Heart right ventricle (tissue), 16 donors: ENCODE measurements around the gene GOLGA2. TPM values are rescaled to one million over a fixed set of nuclear protein-coding genes. Genes with fewer than 3 reads are reported as not detected.

Experiments used
- ATAC-seq, 8 donors: fragments of 200-7000 bp; cut with Tn5 transposase; one replicate each; pipeline ENCODE4 v1.9.1; 2020; ENCODE audit warnings: mild to moderate bottlenecking in 8 of 8, moderate library complexity in 8 of 8, moderate number of reproducible peaks in 1 of 8
- DNase-seq, 2 donors: peaks; one replicate each; pipeline ENCODE4 v3.0.0-alpha.2; 2020
- H3K27ac ChIP-seq, 10 donors: fragments of 200-600 bp; sonication (generic) in 2 of 10; one replicate each; pipeline versions ENCODE4 v1.5.0 to v1.8.0; 2020 to 2022; ENCODE audit warnings: mild to moderate bottlenecking in 3 of 10
- H3K27me3 ChIP-seq, 7 donors: fragments of 200-600 bp; one replicate each; pipeline ENCODE4 v1.8.0; 2021 to 2022; ENCODE audit warnings: mild to moderate bottlenecking in 2 of 7
- H3K36me3 ChIP-seq, 9 donors: fragments of 200-600 bp; sonication (generic) in 1 of 9; one replicate each; pipeline versions ENCODE4 v1.5.0 to v1.8.0; 2020 to 2022; ENCODE audit warnings: mild to moderate bottlenecking in 2 of 9
- H3K4me1 ChIP-seq, 9 donors: fragments of 200-600 bp; sonication (generic) in 1 of 9; one replicate each; pipeline versions ENCODE4 v1.5.0 to v1.8.0; 2020 to 2022; ENCODE audit warnings: mild to moderate bottlenecking in 4 of 9
- H3K4me3 ChIP-seq, 10 donors: fragments of 200-600 bp; sonication (generic) in 2 of 10; one replicate each; pipeline versions ENCODE4 v1.5.0 to v1.8.0; 2020 to 2022; ENCODE audit warnings: mild to moderate bottlenecking in 7 of 10, moderate library complexity in 2 of 10
- H3K9me3 ChIP-seq, 11 donors: fragments of 200-600 bp in 10 of 11; sonication (generic) in 2 of 11; one replicate each; pipeline versions ENCODE4 v1.5.0 to v1.8.0; 2013 to 2022; ENCODE audit warnings: mild to moderate bottlenecking in 2 of 11, control low read depth in 1 of 11, moderate library complexity in 1 of 11
- WGBS, 2 donors: extraction: QIAGEN DNeasy Blood & Tissue Kit; methylation state at CpG; one replicate each; pipeline ENCODE4 v1.1.7; 2013; ENCODE audit warnings: inconsistent platforms in 1 of 2; 5-methylcytosine and 5-hydroxymethylcytosine counted together
- intact Hi-C, 10 donors: fragments of 100-400 bp; cut with DNase I; formaldehyde crosslinking; loops; one replicate each; pipeline versions ENCODE4 v1.11.1 to v1.14.2; 2022
- polyA plus RNA-seq, 2 donors: library from polyadenylated mRNA; stranded (reverse); fragments of 200-250 nt; gene quantifications; one replicate each; pipeline ENCODE4 v1.2.3, GENCODE V29; 2013
- total RNA-seq, 10 donors: library from RNA; stranded (reverse); fragmentation: NEBNext Ultra II Directional in 3 of 10; extraction: Animal tissue kit (Norgen Biotek cat#: 25700) in 3 of 10; gene quantifications; one replicate each; pipeline versions ENCODE4 v1.2.1 to v1.2.4, GENCODE V29; 2021 to 2023
- TF ChIP-seq, protein P1 (sequence below), 9 donors: fragments of 200-600 bp; sonication (generic) in 2 of 9; IDR thresholded peaks; one replicate each; pipeline versions ENCODE4 v1.5.0 to v1.8.0; 2021 to 2022; ENCODE audit warnings: antibody characterized with exemption in 9 of 9, mild to moderate bottlenecking in 5 of 9, moderate library complexity in 1 of 9
- donor health status: Arrhythmogenic right ventricular cardiomyopathy.
- donor health status: ischemic (EF 13 %, LVEDD 7.1; RV severe dilation, severe dysfunction).
- donor health status: healthy with polysubstance abuse.
- donor health status: DM: no; HTN: yes; CAD: no.
- donor health status: DM: no; HTN: no; CAD: no.
- donor health status: ischemic (EF 25% LVEDD 6.9; RV normal size, moderate dysfunction).
- donor health status: ischemic (EF 25% LVEDD 5.7; RV mildly dilated, moderate dysfunction).
- donor health status: healthy.
- donor health status: DM: yes; HTN: yes; CAD: no.
- donor health status: Ischemic cardiomyopathy.
- donor health status: ischemic (EF 35%, LVEDD 5.7; RV mildly dilated, moderate dysfunction).
- donor health status: nonischemic (EF 11% LVEDD 7.7; RV severe dilation, severe dysfunction).
- donor health status: DM: yes; HTN: yes; CAD: no.
- donor health status: PGD.
- donor health status: ischemic (EF 29% LVEDD 5.4; RV normal size, mild dysfunction).
- donor health status: nonischemic (EF 23%, LVEDD 6.1; RV moderate dilation, normal function).

GOLGA2 gene
- total and polyA plus RNA-seq, 12 donors = 78.0 to 101 (median 89.1) TPM

DNA sequence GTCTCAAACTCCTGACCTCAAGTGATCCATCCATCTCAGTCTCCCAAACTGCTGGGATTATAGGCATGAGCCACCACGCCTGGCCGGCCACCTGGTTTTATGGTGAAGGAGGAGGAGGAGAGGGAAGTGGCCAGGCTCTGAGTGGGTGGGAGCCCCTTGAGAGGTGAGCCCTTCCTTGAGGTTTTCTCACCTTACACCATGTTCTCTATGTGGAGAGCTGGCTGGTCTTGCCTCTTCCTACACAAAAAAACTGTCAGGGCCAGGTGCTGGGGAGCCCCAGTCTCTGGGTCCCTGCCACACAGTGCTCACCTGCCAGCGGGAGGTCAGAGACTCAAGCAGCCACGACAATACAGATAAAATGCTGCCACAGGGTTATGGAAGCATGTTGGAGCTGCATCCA, 18.3 kb upstream of the GOLGA2 start:
- H3K27ac ChIP-seq = no peak overlapping the region
- no peaks in the 10 kb centered on the region for H3K9me3 ChIP-seq
- no peaks in the 10 kb centered on the region for H3K27me3 ChIP-seq
- DNase-seq (no peak), ATAC-seq (no peak)
- 89% methylated on average over 4 of the region's 4 CpGs for WGBS, 2 donors
- peaks cover 0 to 4% (median 0%) of the 10 kb centered on the region in 9 donors for H3K4me1 ChIP-seq
- intact Hi-C loops = loop anchor here in 1 of 10 donors (10.0 kb wide), 1 partner anchor 231 kb away; no protein-coding TSS in a partner anchor
- no peak overlapping the region for H3K4me3 ChIP-seq
- TF ChIP-seq, protein P1, sequence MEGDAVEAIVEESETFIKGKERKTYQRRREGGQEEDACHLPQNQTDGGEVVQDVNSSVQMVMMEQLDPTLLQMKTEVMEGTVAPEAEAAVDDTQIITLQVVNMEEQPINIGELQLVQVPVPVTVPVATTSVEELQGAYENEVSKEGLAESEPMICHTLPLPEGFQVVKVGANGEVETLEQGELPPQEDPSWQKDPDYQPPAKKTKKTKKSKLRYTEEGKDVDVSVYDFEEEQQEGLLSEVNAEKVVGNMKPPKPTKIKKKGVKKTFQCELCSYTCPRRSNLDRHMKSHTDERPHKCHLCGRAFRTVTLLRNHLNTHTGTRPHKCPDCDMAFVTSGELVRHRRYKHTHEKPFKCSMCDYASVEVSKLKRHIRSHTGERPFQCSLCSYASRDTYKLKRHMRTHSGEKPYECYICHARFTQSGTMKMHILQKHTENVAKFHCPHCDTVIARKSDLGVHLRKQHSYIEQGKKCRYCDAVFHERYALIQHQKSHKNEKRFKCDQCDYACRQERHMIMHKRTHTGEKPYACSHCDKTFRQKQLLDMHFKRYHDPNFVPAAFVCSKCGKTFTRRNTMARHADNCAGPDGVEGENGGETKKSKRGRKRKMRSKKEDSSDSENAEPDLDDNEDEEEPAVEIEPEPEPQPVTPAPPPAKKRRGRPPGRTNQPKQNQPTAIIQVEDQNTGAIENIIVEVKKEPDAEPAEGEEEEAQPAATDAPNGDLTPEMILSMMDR (IDR thresholded peaks at IDR 0.05) = no peak
- peaks cover 0 to 34% (median 0%) of the 10 kb centered on the region in 9 donors for H3K36me3 ChIP-seq

DNA sequence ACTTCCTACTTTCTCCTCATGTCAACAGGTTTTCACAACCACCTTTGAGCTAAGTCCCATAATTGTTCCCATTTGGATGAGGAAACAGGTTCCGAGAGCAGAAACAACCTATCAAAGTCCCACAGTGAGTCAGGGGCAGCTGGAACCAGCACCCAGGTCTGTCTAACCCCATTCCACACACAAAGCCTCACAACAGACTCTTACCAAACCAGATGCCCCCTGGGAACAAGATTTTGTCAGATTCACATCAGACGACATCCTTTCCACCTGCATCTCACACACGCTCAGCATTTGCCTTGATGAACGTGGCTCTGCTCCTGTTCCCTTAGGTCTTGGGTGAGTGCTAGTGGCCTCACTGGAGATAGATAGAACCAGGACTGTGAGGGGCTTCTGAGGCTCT, 17.3 kb upstream of the GOLGA2 start:
- WGBS, 2 donors = 85 to 89% methylated on average over 4 of the region's 4 CpGs
- no peak overlapping the region for H3K27ac ChIP-seq
- no peaks in the 10 kb centered on the region for H3K9me3 ChIP-seq
- DNase-seq = no peak
- intact Hi-C loops = loop anchor here in 1 of 10 donors (10.0 kb wide), 1 partner anchor 232 kb away; no protein-coding TSS in a partner anchor
- ATAC-seq = no peak
- H3K27me3 ChIP-seq = no peaks in the 10 kb centered on the region
- H3K4me3 ChIP-seq = no peak overlapping the region
- H3K4me1 ChIP-seq = peaks cover 0 to 4% (median 0%) of the 10 kb centered on the region in 9 donors
- H3K36me3 ChIP-seq = peaks cover 0 to 44% (median 4%) of the 10 kb centered on the region in 9 donors
- TF ChIP-seq, protein P1 (IDR thresholded peaks at IDR 0.05) = no peak

DNA sequence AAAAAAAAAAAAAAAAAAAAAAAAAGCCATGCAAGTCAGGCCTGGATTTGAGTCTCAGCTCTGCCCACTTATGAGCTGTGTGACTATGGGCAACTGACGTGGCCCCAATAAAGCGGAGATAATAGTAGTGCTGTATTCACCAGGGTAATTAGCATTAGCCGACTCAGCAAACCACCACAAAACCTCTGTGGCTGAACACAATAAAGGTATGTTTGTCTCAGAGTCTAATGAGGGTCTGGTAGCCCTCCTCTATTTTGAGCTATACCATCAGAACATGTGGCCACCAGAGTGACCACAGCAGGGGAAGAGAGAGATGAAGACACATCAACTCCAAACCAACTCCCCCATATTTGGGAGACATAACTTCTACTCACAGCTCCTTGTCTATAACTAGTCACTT, 16.2 kb upstream of the GOLGA2 start:
- intact Hi-C loops = loop anchor here in 1 of 10 donors (10.0 kb wide), 1 partner anchor 233 kb away; no protein-coding TSS in a partner anchor
- WGBS, 2 donors = 93 to 96% methylated on average over 3 of the region's 3 CpGs
- TF ChIP-seq, protein P1 (IDR thresholded peaks at IDR 0.05) = no peak
- H3K27me3 ChIP-seq = no peaks in the 10 kb centered on the region
- H3K4me1 ChIP-seq = peaks cover 0 to 4% (median 0%) of the 10 kb centered on the region in 9 donors
- peaks cover 0 to 55% (median 4%) of the 10 kb centered on the region in 9 donors for H3K36me3 ChIP-seq
- no peaks in the 10 kb centered on the region for H3K9me3 ChIP-seq
- DNase-seq = no peak
- no peak overlapping the region for H3K27ac ChIP-seq
- no peak for ATAC-seq
- H3K4me3 ChIP-seq = no peak overlapping the region

DNA sequence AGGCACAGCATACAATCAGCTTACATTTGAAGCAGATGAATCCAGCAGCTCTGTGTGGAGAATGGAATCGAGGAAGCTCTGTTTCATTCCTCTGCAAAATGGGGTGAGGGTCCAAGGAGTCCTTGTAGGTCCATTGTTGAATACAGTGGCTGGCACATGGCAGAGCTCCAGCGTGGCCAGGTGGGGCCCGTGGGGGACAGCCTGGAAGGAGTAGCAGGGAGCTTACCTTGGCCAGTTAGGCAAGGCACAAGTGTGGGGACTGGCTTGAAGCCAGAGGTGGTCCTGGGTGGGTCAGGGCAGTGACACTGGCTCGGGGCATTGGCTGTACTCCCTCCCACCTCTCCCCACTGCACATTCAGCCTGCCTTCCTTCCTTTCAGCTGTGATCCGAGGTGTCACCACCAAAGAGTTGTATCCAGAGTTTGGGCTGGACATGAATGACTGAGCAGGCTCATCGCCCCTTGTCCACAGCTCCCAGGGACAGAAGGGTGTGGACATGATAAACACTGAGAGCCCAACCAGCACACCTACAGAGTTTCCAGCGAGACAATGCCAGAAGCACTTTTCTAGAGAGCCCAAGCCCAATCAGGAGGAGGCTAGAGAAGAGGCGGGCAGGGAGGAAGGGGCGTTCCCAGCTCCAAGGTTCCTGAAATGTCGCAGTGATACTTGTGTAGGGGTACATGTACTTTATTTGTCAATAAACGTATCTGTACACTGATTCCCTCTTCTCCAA, 12.6 kb upstream of the GOLGA2 start:
- DNase-seq (no peak), ATAC-seq (no peak)
- H3K27me3 ChIP-seq = no peaks in the 10 kb centered on the region
- peaks cover 0 to 71% (median 9%) of the 10 kb centered on the region in 9 donors for H3K36me3 ChIP-seq
- H3K4me3 ChIP-seq = no peak overlapping the region
- H3K27ac ChIP-seq = no peak overlapping the region
- intact Hi-C loops = no loop called here
- WGBS, 2 donors = 85 to 86% methylated on average over 11 of the region's 11 CpGs
- peaks cover 0 to 8% (median 0%) of the 10 kb centered on the region in 9 donors for H3K4me1 ChIP-seq
- TF ChIP-seq, protein P1 (IDR thresholded peaks at IDR 0.05) = no peak
- H3K9me3 ChIP-seq = no peaks in the 10 kb centered on the region
